HG02973 (cell line): ENCODE measurements around the gene DOCK3.
"Not testable (repeated sequence)": the region's sequence is repeated elsewhere in the genome, so short reads cannot be mapped to it uniquely, and the experiment has no call there.

Source experiments
- ATAC-seq: cut with Tn5 transposase; IDR thresholded peaks from one replicate; pipeline ENCODE4 v1.9.1; 2021; ENCODE audit warnings: moderate library complexity; ENCODE audit not compliant: unreplicated experiment

DOCK3 gene

DNA sequence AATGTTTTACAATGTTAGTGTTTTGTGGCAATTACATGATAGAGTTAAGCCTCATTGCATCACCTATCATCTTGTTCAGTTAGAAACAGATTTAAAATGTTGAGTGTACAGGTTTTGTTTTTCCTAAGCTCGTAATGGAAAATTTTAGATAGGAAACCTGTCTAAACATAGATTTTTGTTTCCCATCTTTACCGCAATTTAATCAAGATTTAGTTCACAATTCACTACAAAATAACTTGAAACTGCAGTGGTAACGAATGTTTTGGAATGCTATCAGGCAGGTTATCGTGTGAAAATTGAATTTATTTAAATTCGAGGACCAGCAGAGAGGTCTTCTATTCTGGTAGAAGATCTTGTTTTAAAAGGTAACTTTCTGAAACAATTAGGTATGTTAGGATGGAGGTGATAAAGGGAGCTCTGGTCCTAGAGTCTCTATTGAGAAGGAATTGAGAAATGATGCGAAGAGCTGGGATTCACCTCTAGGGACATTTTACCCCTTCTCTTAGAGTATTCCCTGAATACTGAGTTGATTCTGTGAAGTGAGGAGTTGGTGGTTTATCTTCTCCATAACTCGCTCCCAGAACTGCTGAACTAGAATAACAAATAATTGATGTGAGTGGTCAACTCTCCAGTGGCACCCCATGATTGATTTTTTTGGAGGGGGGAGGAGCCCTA is 1.4 kb downstream of the DOCK3 start:
- ATAC-seq: no peak

- ATAC-seq: no peak
These were observed 12.5 kb downstream of the DOCK3 start for GRCh38 chr3:50687127-50687751.

- ATAC-seq: no peak
These were observed 13.2 kb downstream of the DOCK3 start for GRCh38 chr3:50687916-50688315.

GRCh38 chr3:50688602-50689001 is 13.9 kb downstream of the DOCK3 start:
- ATAC-seq: not testable (repeated sequence)

GRCh38 chr3:50689558-50689957 is 14.8 kb downstream of the DOCK3 start:
- no peak for ATAC-seq

DNA sequence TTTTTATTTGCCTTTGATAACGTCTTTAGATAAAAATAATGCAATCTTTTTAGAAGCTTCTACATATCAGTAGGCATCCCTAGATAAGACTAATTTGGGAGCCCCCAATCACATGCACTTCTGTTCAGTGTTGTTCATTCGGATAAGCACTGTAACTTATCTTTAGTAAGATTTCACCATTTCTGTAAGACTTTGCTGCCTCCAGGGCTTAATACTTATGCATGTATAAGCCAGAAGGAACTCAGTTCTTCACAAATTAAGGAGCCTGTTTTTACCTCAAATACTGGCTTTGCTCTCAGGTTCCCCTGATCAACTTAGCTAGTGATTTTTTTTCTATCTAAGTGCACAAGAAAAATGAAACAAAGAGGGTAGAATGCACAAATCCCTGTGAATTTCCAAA is 20.3 kb downstream of the DOCK3 start:
- ATAC-seq: no peak

DNA sequence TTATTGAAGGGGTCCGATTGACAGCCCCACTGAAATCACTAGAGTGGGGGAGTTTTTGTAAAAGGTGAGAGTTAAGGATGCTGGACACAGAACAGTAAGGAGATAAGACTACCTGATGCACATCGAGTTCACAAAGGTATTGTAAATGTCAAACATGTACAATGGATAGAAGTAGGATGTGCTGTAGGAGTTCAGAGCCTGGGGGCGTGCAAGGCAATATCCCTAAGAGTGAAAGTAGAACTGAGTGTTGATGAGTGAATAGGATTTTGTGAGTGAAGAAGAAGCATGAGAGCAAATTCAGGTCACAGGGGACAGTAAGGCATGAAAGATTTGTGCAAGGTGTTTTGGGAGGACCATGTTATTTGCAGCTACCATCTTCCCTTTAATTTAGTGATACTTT is 21.5 kb downstream of the DOCK3 start:
- no peak for ATAC-seq

DNA sequence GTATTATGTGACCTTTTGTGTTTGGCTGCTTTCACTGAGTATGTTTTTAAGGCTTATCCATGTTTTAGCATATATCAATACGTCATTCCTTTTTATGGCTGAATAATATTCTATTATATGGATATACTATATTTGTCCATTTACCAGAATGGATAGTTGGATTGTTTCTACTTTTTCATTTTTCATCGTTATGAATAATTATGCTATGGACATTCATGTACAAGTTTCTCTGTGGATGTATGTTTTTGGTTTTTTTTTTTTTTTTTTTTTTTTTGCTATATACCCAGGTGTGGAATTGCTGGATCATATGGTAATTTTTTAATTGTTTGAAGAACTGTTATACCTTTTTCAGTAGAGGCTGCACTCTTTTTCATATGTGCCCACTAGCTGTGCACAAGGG is 23.5 kb downstream of the DOCK3 start:
- ATAC-seq: no peak

- ATAC-seq: no peak
These were observed 33.9 kb downstream of the DOCK3 start for GRCh38 chr3:50708620-50709019.

DNA sequence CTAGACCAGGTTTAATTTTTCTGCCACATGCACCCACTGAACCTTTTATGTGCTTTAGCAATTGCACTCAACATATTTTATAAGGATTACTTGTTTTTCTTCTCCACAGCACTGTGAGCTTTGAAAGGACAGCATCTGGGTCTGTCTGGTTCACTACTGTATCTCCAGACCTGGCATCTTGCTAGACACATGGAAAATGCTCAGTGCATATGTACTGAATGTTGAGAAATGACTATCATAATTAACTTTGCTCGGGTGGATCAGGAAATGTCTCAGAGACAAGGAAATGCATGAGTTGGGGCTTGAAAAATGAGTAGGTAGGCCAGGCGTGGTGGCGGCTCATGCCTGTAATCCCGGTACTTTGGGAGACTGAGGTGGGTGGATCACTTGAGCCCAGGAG is 40.2 kb downstream of the DOCK3 start:
- ATAC-seq: no peak

- no peak for ATAC-seq
These were observed 50.1 kb downstream of the DOCK3 start for GRCh38 chr3:50724831-50725230.

DNA sequence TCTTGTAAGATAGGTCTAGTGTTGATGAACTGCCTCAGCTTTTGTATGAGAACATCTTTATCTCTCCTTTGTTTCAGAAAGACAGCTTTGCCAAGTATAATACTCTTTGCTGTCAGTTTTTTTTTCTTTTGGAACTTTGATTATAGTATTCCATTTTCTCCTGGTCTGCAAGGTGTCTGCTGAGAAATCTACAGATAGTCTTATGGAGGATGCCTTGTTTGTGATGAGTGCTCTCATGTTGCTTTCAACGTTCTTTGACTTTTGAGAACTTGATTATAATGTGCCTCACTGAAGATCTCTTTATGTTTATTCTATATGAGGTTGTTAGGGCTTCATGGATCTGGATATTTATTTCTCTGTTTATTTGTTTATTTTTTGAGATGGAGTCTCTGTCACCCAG is 60.3 kb downstream of the DOCK3 start:
- ATAC-seq: no peak

DNA sequence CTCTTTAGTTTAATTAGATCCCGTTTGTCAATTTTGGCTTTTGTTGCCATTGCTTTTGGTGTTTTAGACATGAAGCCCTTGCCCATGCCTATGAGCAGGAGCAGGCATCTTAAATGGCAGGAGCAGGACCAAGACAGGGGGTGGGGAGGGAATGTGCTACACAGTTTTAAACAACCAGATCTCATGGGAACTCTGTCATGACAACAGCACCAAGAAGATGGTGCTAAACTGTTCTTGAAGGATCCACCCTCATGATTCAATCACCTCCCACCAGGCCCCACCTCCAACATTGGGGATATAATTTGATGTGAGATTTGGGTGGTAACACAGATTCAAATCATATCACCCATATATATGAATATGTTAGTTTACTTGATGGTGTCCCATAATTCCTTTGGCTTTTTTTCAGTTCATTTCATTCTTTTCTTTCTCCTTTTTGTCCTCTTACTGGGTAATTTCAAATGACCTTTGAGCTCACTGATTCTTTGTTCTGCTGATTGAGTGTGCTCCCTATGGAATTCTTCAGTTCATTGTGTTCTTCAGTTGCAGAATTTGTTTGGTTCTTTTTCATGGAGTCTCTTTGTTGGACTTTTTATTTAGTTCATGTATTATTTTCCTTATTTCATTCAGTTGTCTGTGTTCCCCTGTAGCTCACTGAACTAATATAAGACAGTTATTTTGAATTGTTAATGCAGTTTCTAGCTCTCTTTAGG is 62.6 kb downstream of the DOCK3 start:
- ATAC-seq: no peak

- ATAC-seq: no peak
These were observed 63.3 kb downstream of the DOCK3 start for GRCh38 chr3:50737906-50738598.

GRCh38 chr3:50743643-50744042 is 68.9 kb downstream of the DOCK3 start:
- no peak for ATAC-seq

DNA sequence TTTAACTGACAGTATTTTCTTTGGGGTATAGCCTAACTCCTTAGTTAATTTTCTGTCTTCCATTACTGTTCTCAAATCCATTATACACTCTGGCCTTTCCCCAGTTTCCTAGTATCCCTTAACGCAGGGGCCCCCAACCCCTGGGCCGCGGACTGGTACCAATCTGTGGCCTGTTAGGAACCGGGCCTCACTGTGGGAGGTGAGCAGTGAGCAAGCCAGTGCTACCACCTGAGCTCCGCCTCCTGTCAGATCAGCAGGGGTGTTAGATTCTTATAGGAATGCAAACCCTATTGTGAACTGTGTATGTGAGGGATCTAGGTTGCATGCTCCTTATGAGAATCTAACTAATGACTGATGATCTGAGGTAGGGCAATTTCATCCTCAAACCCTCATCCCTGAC is 75.1 kb downstream of the DOCK3 start:
- no peak for ATAC-seq

GRCh38 chr3:50759015-50759414 is 84.3 kb downstream of the DOCK3 start:
- ATAC-seq: no peak

DNA sequence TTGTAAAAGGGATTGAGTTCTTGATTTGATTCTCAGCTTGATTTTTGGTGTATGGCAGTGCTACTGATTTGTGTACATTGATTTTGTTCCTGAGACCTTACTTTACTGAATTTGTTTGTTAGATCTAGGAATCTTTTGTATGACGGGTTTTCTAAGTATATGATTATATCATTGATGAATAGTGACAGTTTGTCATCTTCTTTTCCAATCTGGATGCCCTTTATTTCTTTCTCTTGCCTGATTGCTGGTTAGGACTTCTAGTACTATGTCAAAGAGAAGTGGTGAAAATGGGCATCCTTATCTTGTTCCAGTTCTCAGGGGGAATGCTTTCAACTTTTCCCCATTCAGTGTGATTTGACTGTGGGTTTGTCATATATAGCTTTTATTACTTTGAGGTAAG is 103.0 kb downstream of the DOCK3 start:
- ATAC-seq: no peak

GRCh38 chr3:50781766-50782165 is 107.0 kb downstream of the DOCK3 start:
- ATAC-seq: not testable (repeated sequence)

DNA sequence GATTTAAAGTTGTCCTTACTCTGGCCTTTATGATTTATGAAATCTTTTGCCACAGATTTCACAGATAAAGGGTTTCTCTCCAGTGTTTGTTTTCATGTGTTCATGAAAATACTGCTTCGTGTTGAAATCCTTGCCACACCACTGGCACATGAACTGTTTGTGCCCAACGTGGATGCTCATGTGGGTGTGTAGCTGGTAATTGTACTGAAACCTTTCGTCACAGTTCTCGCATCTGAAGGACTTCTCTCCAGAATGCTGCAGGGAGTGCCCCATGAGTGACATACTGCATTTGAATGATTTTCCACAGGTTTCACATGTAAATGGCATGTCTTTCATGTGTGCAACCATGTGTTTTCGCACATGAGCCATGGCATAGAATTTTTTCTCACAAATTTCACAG is 111.9 kb downstream of the DOCK3 start:
- no peak for ATAC-seq

- ATAC-seq: not testable (repeated sequence)
These were observed 116.2 kb downstream of the DOCK3 start for GRCh38 chr3:50790894-50791293.

GRCh38 chr3:50792568-50792967 is 117.8 kb downstream of the DOCK3 start:
- no peak for ATAC-seq
